Body of pancreas (tissue), 4 donors: ENCODE measurements around the gene GPHA2. TPM values are rescaled to one million over a fixed set of nuclear protein-coding genes. Genes with fewer than 3 reads are reported as not detected.

Experiments used
- ATAC-seq: fragments of 150-250 bp; one replicate; pipeline ENCODE4 v1.9.1; 2016
- DNase-seq, 4 donors: peaks; one replicate each; pipeline ENCODE4 v3.0.0-alpha.2; 2019
- H3K27ac ChIP-seq, 4 donors: fragments of 200-600 bp; sonication (generic); 1 replicate in 3 of 4; 2 replicates in 1 of 4; pipeline versions ENCODE4 v1.5.1 to v1.6.1; 2016 to 2019; ENCODE audit warnings: mild to moderate bottlenecking in 1 of 4, mixed read lengths in 1 of 4, moderate library complexity in 1 of 4
- H3K27me3 ChIP-seq, 2 donors: fragments of 200-600 bp; sonication (generic); one replicate each; pipeline ENCODE4 v1.6.0; 2016; ENCODE audit warnings: mild to moderate bottlenecking in 1 of 2
- H3K36me3 ChIP-seq, 2 donors: fragments of 200-600 bp; sonication (generic); replicated peaks in 1 of 2; 2 replicates each; pipeline ENCODE4 v1.5.1; 2016; ENCODE audit warnings: low read depth in 2 of 2; ENCODE audit not compliant: insufficient read depth in 1 of 2
- H3K4me1 ChIP-seq: fragments of 200-600 bp; sonication (generic); one replicate; pipeline ENCODE4 v1.6.0; 2016
- H3K4me3 ChIP-seq, 2 donors: fragments of 200-600 bp; sonication (generic); 1 replicate in 1 of 2; 2 replicates in 1 of 2; pipeline ENCODE4 v1.5.1; 2016 to 2019
- H3K9me3 ChIP-seq, 3 donors: fragments of 200-600 bp; sonication (generic); 1 replicate in 2 of 3; 2 replicates in 1 of 3; pipeline ENCODE4 v1.5.1; 2016
- POLR2A ChIP-seq, 3 donors: fragments of 450-650 bp; IDR thresholded peaks; one replicate each; pipeline ENCODE4 v1.6.1; 2016; ENCODE audit warnings: antibody characterized with exemption in 3 of 3, mild to moderate bottlenecking in 2 of 3
- WGBS, 2 donors: methylation state at CpG; one replicate each; pipeline ENCODE4 v1.1.5; 2017; 5-methylcytosine and 5-hydroxymethylcytosine counted together
- intact Hi-C: fragments of 100-400 bp; cut with DNase I; formaldehyde crosslinking; loops from one replicate; pipeline ENCODE4 v1.15.1; 2023
- microRNA counts, 2 donors: library from miRNA; unstranded; fragments of <30 nt; microRNA quantifications; one replicate each; lab custom pipeline; 2017
- microRNA-seq, 2 donors: library from miRNA; unstranded; fragments of <30 nt; microRNA quantifications; one replicate each; pipeline ENCODE4, GENCODE V29; 2016; ENCODE audit warnings: borderline number of aligned reads in 2 of 2, borderline replicate concordance in 2 of 2
- small RNA-seq: library from RNA; depleted of rRNA; stranded (forward); fragments of <200 nt; gene quantifications from one replicate; pipeline ENCODE3, GENCODE V24; 2016
- total RNA-seq, 2 donors: library from RNA; depleted of rRNA; stranded (reverse); fragments of >200 nt; gene quantifications; one replicate each; pipeline ENCODE4 v1.1.0, GENCODE V29; 2016
- TF ChIP-seq, protein P1 (sequence below), 7 experiments: fragments of 450-650 bp in 4 of 7; fragments of 200-600 bp in 3 of 7; sonication (generic) in 3 of 7; IDR thresholded peaks; one replicate each; pipeline ENCODE4 v1.5.1; 2016 to 2019; ENCODE audit warnings: antibody characterized with exemption in 7 of 7

The GPHA2 gene
- total RNA-seq, 2 donors from 2014 or later, result 7.3 to 18.5 TPM

GRCh38 chr11:64885367-64886286 lies 50.1 kb downstream of the GPHA2 start:
- Histone ChIP-seq H3K27ac (no peak overlapping the region), H3K9me3 (no peaks in the 10 kb centered on the region), H3K4me1 (peaks cover 31% of the 10 kb centered on the region), H3K27me3 (no peaks in the 10 kb centered on the region), H3K36me3 (no peaks in the 10 kb centered on the region), H3K4me3 (no peak overlapping the region)
- 61 to 75% methylated on average over 8 to 15 of the region's 15 CpGs for WGBS, 2 donors
- intact Hi-C loops, result no loop called here
- TF ChIP-seq, protein P1, sequence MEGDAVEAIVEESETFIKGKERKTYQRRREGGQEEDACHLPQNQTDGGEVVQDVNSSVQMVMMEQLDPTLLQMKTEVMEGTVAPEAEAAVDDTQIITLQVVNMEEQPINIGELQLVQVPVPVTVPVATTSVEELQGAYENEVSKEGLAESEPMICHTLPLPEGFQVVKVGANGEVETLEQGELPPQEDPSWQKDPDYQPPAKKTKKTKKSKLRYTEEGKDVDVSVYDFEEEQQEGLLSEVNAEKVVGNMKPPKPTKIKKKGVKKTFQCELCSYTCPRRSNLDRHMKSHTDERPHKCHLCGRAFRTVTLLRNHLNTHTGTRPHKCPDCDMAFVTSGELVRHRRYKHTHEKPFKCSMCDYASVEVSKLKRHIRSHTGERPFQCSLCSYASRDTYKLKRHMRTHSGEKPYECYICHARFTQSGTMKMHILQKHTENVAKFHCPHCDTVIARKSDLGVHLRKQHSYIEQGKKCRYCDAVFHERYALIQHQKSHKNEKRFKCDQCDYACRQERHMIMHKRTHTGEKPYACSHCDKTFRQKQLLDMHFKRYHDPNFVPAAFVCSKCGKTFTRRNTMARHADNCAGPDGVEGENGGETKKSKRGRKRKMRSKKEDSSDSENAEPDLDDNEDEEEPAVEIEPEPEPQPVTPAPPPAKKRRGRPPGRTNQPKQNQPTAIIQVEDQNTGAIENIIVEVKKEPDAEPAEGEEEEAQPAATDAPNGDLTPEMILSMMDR (IDR thresholded peaks at IDR 0.05), result no peak
- no peak for TF ChIP-seq POLR2A (IDR thresholded peaks at IDR 0.05)
- ATAC-seq, result no peak
- DNase-seq, result no peak

MicroRNA genes within 50 kb of the gene (microRNA counts, 767-probe panel; counts per million panel counts)
- 4,506 to 8,084 counts per million in 2 donors for microRNA hsa-miR-192-5p (lab: Ali Mortazavi, UCI)

Small RNAs within 50 kb of the gene (microRNA-seq; reads per million reads assigned to microRNA genes)
- gene MIR6749 (0 reads per million in 2 donors), gene MIR6750 (0 reads per million in 2 donors)

Small RNAs within 50 kb of the gene (small RNA-seq; reads per million reads assigned to genes)
- gene MIR6749 (not detected), gene MIR6750 (not detected)

Other genes with a start within 250 kb of the GPHA2 start
- gene NRXN2, start 212.7 kb downstream of the GPHA2 start, total RNA-seq, result 1 to 10 TPM; 1.3 to 4.9 TPM
- gene RASGRP2, start 191.8 kb downstream of the GPHA2 start, total RNA-seq, result 10 to 100 TPM in 1 of 2 donors, 1 to 10 TPM in 1; 4.6 to 17.9 TPM
- gene PYGM, start 175.9 kb downstream of the GPHA2 start, total RNA-seq, result 1 to 10 TPM in 1 of 2 donors, under 1 TPM in 1; 0.78 to 4.3 TPM
- 100 to 1,000 TPM; 150 to 470 TPM for gene SF1, start 157.4 kb downstream of the GPHA2 start, total RNA-seq
- 10 to 100 TPM; 10.4 to 18.1 TPM for gene MAP4K2, start 132.7 kb downstream of the GPHA2 start, total RNA-seq
- 10 to 100 TPM; 18.8 to 18.9 TPM for gene MEN1, start 125.3 kb downstream of the GPHA2 start, total RNA-seq
- gene CDC42BPG, start 91.2 kb downstream of the GPHA2 start, total RNA-seq, result 10 to 100 TPM; 13.5 to 18.9 TPM
- 10 to 100 TPM; 18.7 to 45.2 TPM for gene EHD1, start 57.3 kb downstream of the GPHA2 start, total RNA-seq
- gene ATG2A, start 18.7 kb downstream of the GPHA2 start, total RNA-seq, result 10 to 100 TPM; 16.3 to 34.3 TPM
- 10 to 100 TPM; 12.7 to 35.6 TPM for gene PPP2R5B, start 11.2 kb downstream of the GPHA2 start, total RNA-seq
- gene MAJIN, start 36.2 kb upstream of the GPHA2 start, total RNA-seq, result under 1 TPM in 1 of 2 donors, not detected in 1; 0.78 TPM
- 10 to 100 TPM in 1 of 2 donors, 1 to 10 TPM in 1; 2.3 to 20.8 TPM for gene BATF2, start 61.1 kb upstream of the GPHA2 start, total RNA-seq
- gene ARL2, start 78.3 kb upstream of the GPHA2 start, total RNA-seq, result 10 to 100 TPM; 67.6 to 75.5 TPM
- 10 to 100 TPM in 1 of 2 donors, 1 to 10 TPM in 1; 7.9 to 10.6 TPM for gene SNX15, start 91.5 kb upstream of the GPHA2 start, total RNA-seq
- gene SAC3D1, start 105.3 kb upstream of the GPHA2 start, total RNA-seq, result 10 to 100 TPM in 1 of 2 donors, 1 to 10 TPM in 1; 5.4 to 30.3 TPM
- 10 to 100 TPM in 1 of 2 donors, 1 to 10 TPM in 1; 1.6 to 11.5 TPM for gene NAALADL1, start 122.7 kb upstream of the GPHA2 start, total RNA-seq
- gene CDCA5, start 148.1 kb upstream of the GPHA2 start, total RNA-seq, result 1 to 10 TPM in 1 of 2 donors, not detected in 1; 2.3 TPM
- gene ZFPL1, start 148.3 kb upstream of the GPHA2 start, total RNA-seq, result 10 to 100 TPM; 23.1 to 29.3 TPM
- gene VPS51, start 160.3 kb upstream of the GPHA2 start, total RNA-seq, result 100 to 1,000 TPM; 206 to 360 TPM
- 10 to 100 TPM; 25.4 to 85.6 TPM for gene TM7SF2, start 176.0 kb upstream of the GPHA2 start, total RNA-seq
- gene ZNHIT2, start 181.8 kb upstream of the GPHA2 start, total RNA-seq, result 10 to 100 TPM; 18.7 to 33.9 TPM
- gene FAU, start 186.2 kb upstream of the GPHA2 start, total RNA-seq, result 1,000 to 10,000 TPM; 1,320 to 1,355 TPM
- gene MRPL49, start 186.4 kb upstream of the GPHA2 start, total RNA-seq, result 10 to 100 TPM; 34.2 to 35.6 TPM
- gene SYVN1, start 198.6 kb upstream of the GPHA2 start, total RNA-seq, result 10 to 100 TPM; 41.0 to 97.2 TPM
- not detected for gene SPDYC, start 234.3 kb upstream of the GPHA2 start, total RNA-seq
- 100 to 1,000 TPM; 142 to 245 TPM for gene CAPN1, start 246.0 kb upstream of the GPHA2 start, total RNA-seq